Mesenchymal stem cell (in vitro differentiated cells and primary cell): ENCODE data around the gene GSTA4.

ENCODE experiments used
- DNase-seq: peaks from one replicate; pipeline ENCODE4 v3.0.0-alpha.2; 2013
- H2AFZ ChIP-seq: one replicate; pipeline ENCODE4 v1.6.1; 2013; ENCODE audit warnings: low read depth, mild to moderate bottlenecking, control low read depth, inconsistent platforms, low read length, moderate library complexity
- H2AK5ac ChIP-seq: 2 replicates; pipeline ENCODE4 v1.6.1; 2013; ENCODE audit warnings: low read length, moderate library complexity, mild to moderate bottlenecking, inconsistent platforms; ENCODE audit not compliant: severe bottlenecking
- H2BK120ac ChIP-seq: one replicate; pipeline ENCODE4 v1.6.1; 2013; ENCODE audit warnings: low read depth, mild to moderate bottlenecking, inconsistent platforms, low read length, moderate library complexity
- H2BK12ac ChIP-seq, 2 experiments: one replicate each; pipeline ENCODE4 v1.6.1; 2013; ENCODE audit warnings: inconsistent platforms in 2 of 2, low read length in 2 of 2, mild to moderate bottlenecking in 2 of 2, moderate library complexity in 2 of 2, control low read depth in 1 of 2
- H2BK15ac ChIP-seq: one replicate; pipeline ENCODE4 v1.6.1; 2013; ENCODE audit warnings: mild to moderate bottlenecking, low read depth, inconsistent platforms; ENCODE audit not compliant: poor library complexity, severe bottlenecking
- H2BK5ac ChIP-seq: 2 replicates; pipeline ENCODE4 v1.6.1; 2013; ENCODE audit warnings: low read depth, mild to moderate bottlenecking, low read length, control low read depth, inconsistent platforms; ENCODE audit not compliant: poor library complexity, severe bottlenecking
- H3K14ac ChIP-seq, 2 experiments: one replicate each; pipeline ENCODE4 v1.6.1; 2013; ENCODE audit warnings: inconsistent platforms in 2 of 2, low read length in 2 of 2, control low read depth in 1 of 2, mild to moderate bottlenecking in 1 of 2, moderate library complexity in 1 of 2
- H3K18ac ChIP-seq, 2 experiments: one replicate each; pipeline ENCODE4 v1.6.1; 2013; ENCODE audit warnings: inconsistent platforms in 2 of 2, low read length in 2 of 2, control low read depth in 1 of 2, low read depth in 1 of 2, mild to moderate bottlenecking in 1 of 2
- H3K23ac ChIP-seq, 2 experiments: one replicate each; pipeline ENCODE4 v1.6.1; 2013; ENCODE audit warnings: inconsistent platforms in 2 of 2, low read length in 2 of 2, mild to moderate bottlenecking in 2 of 2, moderate library complexity in 2 of 2, control low read depth in 1 of 2
- H3K27ac ChIP-seq: 2 replicates; pipeline ENCODE4 v1.5.1; 2013; ENCODE audit warnings: mild to moderate bottlenecking, moderate library complexity, low read length, control low read depth, inconsistent platforms; ENCODE audit not compliant: poor library complexity, severe bottlenecking
- H3K27me3 ChIP-seq, 2 experiments: 2 replicates each; pipeline versions ENCODE4 v1.6.1 to v1.7.0; 2013; ENCODE audit warnings: low read length in 2 of 2, mild to moderate bottlenecking in 2 of 2, moderate library complexity in 2 of 2, control low read depth in 1 of 2, inconsistent platforms in 1 of 2; ENCODE audit not compliant: control insufficient read depth in 1 of 2, insufficient read depth in 1 of 2
- H3K36me3 ChIP-seq, 2 experiments: 2 replicates each; pipeline versions ENCODE4 v1.6.1 to v1.7.0; 2013; ENCODE audit warnings: low read length in 2 of 2, control low read depth in 1 of 2, inconsistent platforms in 1 of 2, low read depth in 1 of 2, mild to moderate bottlenecking in 1 of 2; ENCODE audit not compliant: insufficient read depth in 2 of 2, control insufficient read depth in 1 of 2
- H3K4ac ChIP-seq, 2 experiments: one replicate each; pipeline ENCODE4 v1.6.1; 2013; ENCODE audit warnings: inconsistent platforms in 2 of 2, low read length in 2 of 2, mild to moderate bottlenecking in 2 of 2, moderate library complexity in 2 of 2, control low read depth in 1 of 2, low read depth in 1 of 2
- H3K4me1 ChIP-seq: 2 replicates; pipeline ENCODE4 v1.6.1; 2013; ENCODE audit warnings: low read depth, low read length, control low read depth; ENCODE audit not compliant: control insufficient read depth, insufficient read depth
- H3K4me2 ChIP-seq: 2 replicates; pipeline ENCODE4 v1.6.1; 2013; ENCODE audit warnings: low read length, mild to moderate bottlenecking, inconsistent platforms; ENCODE audit not compliant: poor library complexity, severe bottlenecking
- H3K4me3 ChIP-seq, 2 experiments: 2 replicates each; pipeline versions ENCODE4 v1.5.1 to v1.7.0; 2013; ENCODE audit warnings: low read length in 2 of 2, mild to moderate bottlenecking in 2 of 2, control low read depth in 1 of 2, low read depth in 1 of 2; ENCODE audit not compliant: insufficient read depth in 1 of 2
- H3K79me1 ChIP-seq: replicated peaks from 2 replicates; pipeline ENCODE4 v1.6.1; 2013; ENCODE audit warnings: mild to moderate bottlenecking, control low read depth, low read length, inconsistent platforms; ENCODE audit not compliant: poor library complexity, severe bottlenecking
- H3K9ac ChIP-seq: 2 replicates; pipeline ENCODE4 v1.7.0; 2013; ENCODE audit warnings: mild to moderate bottlenecking, low read length, moderate library complexity
- H3K9me3 ChIP-seq: 2 replicates; pipeline ENCODE4 v1.7.0; 2013; ENCODE audit warnings: mild to moderate bottlenecking, low read length; ENCODE audit not compliant: control insufficient read depth
- H4K8ac ChIP-seq: one replicate; pipeline ENCODE4 v1.6.1; 2013; ENCODE audit warnings: inconsistent platforms, mild to moderate bottlenecking, low read length, moderate library complexity
- H4K91ac ChIP-seq: one replicate; pipeline ENCODE4 v1.6.1; 2013; ENCODE audit warnings: mild to moderate bottlenecking, low read length, inconsistent platforms
- WGBS: methylation state at CpG from one replicate; pipeline ENCODE4 v1.1.7; 2013; ENCODE audit warnings: mixed read lengths; 5-methylcytosine and 5-hydroxymethylcytosine counted together

Gene GSTA4

GRCh38 chr6:52981222-52981900 lies 13.7 kb downstream of the GSTA4 start:
- Histone ChIP-seq H3K18ac (no peak overlapping the region), H4K8ac (no peak overlapping the region), H3K9ac (no peak overlapping the region), H2BK12ac (no peak overlapping the region), H3K4ac (no peak overlapping the region), H2AFZ (no peak overlapping the region), H2BK15ac (no peak overlapping the region), H3K27ac (no peak overlapping the region), H2AK5ac (no peak overlapping the region), H3K79me1 (peaks cover 3% of the 10 kb centered on the region), H3K4me3 (no peak overlapping the region), H3K23ac (no peak overlapping the region), H2BK5ac (no peak overlapping the region), H3K4me1 (no peaks in the 10 kb centered on the region), H3K9me3 (no peaks in the 10 kb centered on the region), H3K14ac (no peak overlapping the region), H3K27me3 (no peaks in the 10 kb centered on the region), H4K91ac (no peak overlapping the region), H3K36me3 (peaks cover 11 to 51% of the 10 kb centered on the region in 2 experiments), H2BK120ac (no peak overlapping the region), H3K4me2 (no peak overlapping the region)
- no peak for DNase-seq

GRCh38 chr6:52976591-52977035 lies 18.5 kb downstream of the GSTA4 start:
- no peak overlapping the region for H3K4me3 ChIP-seq
- no peak overlapping the region for H2AFZ ChIP-seq
- no peak overlapping the region for H2AK5ac ChIP-seq
- peaks cover 0 to 8% of the 10 kb centered on the region in 2 experiments for H3K36me3 ChIP-seq
- H3K27ac ChIP-seq, result no peak overlapping the region
- no peak overlapping the region for H3K4ac ChIP-seq
- no peak overlapping the region for H2BK5ac ChIP-seq
- WGBS, result 85% methylated on average over 3 of the region's 3 CpGs
- DNase-seq, result no peak
- no peak overlapping the region for H3K18ac ChIP-seq
- no peaks in the 10 kb centered on the region for H3K9me3 ChIP-seq
- no peaks in the 10 kb centered on the region for H3K27me3 ChIP-seq
- H2BK120ac ChIP-seq, result no peak overlapping the region
- no peak overlapping the region for H4K91ac ChIP-seq
- no peak overlapping the region for H3K23ac ChIP-seq
- H2BK12ac ChIP-seq, result no peak overlapping the region
- no peak overlapping the region for H4K8ac ChIP-seq
- no peak overlapping the region for H2BK15ac ChIP-seq
- H3K14ac ChIP-seq, result no peak overlapping the region
- H3K9ac ChIP-seq, result no peak overlapping the region
- H3K4me2 ChIP-seq, result no peak overlapping the region
- no peaks in the 10 kb centered on the region for H3K4me1 ChIP-seq
- H3K79me1 ChIP-seq, result no peaks in the 10 kb centered on the region

- Histone ChIP-seq H3K4me2 (no peak overlapping the region), H3K9me3 (no peaks in the 10 kb centered on the region), H2BK12ac (no peak overlapping the region), H2BK5ac (no peak overlapping the region), H2BK15ac (no peak overlapping the region), H3K14ac (no peak overlapping the region), H3K79me1 (no peaks in the 10 kb centered on the region), H3K9ac (no peak overlapping the region), H3K4me3 (no peak overlapping the region), H4K8ac (no peak overlapping the region), H3K27ac (no peak overlapping the region), H3K4ac (no peak overlapping the region), H4K91ac (no peak overlapping the region), H3K36me3 (peaks cover 0 to 6% of the 10 kb centered on the region in 2 experiments), H2AK5ac (no peak overlapping the region), H3K4me1 (no peaks in the 10 kb centered on the region), H2AFZ (no peak overlapping the region), H2BK120ac (no peak overlapping the region), H3K27me3 (no peaks in the 10 kb centered on the region), H3K23ac (no peak overlapping the region), H3K18ac (no peak overlapping the region)
- 96% methylated on average over 4 of the region's 4 CpGs for WGBS
- DNase-seq, result no peak
These were observed 18.9 kb downstream of the GSTA4 start for GRCh38 chr6:52976149-52976548.

- no peak overlapping the region for H3K4me2 ChIP-seq
- no peaks in the 10 kb centered on the region for H3K9me3 ChIP-seq
- H3K23ac ChIP-seq, result no peak overlapping the region
- no peak overlapping the region for H3K4me3 ChIP-seq
- H4K91ac ChIP-seq, result no peak overlapping the region
- no peak overlapping the region for H3K27ac ChIP-seq
- no peak overlapping the region for H3K4ac ChIP-seq
- no peak overlapping the region for H3K9ac ChIP-seq
- no peaks in the 10 kb centered on the region for H3K79me1 ChIP-seq
- H2BK12ac ChIP-seq, result no peak overlapping the region
- H2BK5ac ChIP-seq, result no peak overlapping the region
- 100% methylated on average over 2 of the region's 2 CpGs for WGBS
- peaks cover 0 to 6% of the 10 kb centered on the region in 2 experiments for H3K36me3 ChIP-seq
- H4K8ac ChIP-seq, result no peak overlapping the region
- H3K27me3 ChIP-seq, result no peaks in the 10 kb centered on the region
- H2BK15ac ChIP-seq, result no peak overlapping the region
- DNase-seq, result no peak
- no peak overlapping the region for H3K18ac ChIP-seq
- H2AFZ ChIP-seq, result no peak overlapping the region
- no peak overlapping the region for H3K14ac ChIP-seq
- no peak overlapping the region for H2AK5ac ChIP-seq
- no peak overlapping the region for H2BK120ac ChIP-seq
- H3K4me1 ChIP-seq, result no peaks in the 10 kb centered on the region
These were observed 19.5 kb downstream of the GSTA4 start for GRCh38 chr6:52975580-52975979.
